HG03432 (cell line): Measurements from ENCODE around the gene ADSS1.
A peak's percentile ranks its signal among the peaks of the same experiment; 100 is the strongest.

Source experiments
- ATAC-seq: cut with Tn5 transposase; IDR thresholded peaks from one replicate; pipeline ENCODE4 v1.9.1; 2021; ENCODE audit warnings: mild to moderate bottlenecking, moderate library complexity; ENCODE audit not compliant: unreplicated experiment

The ADSS1 gene

GRCh38 chr14:104686624-104687517 lies 37.2 kb upstream of the ADSS1 start:
- ATAC-seq: no peak

GRCh38 chr14:104687601-104688504 lies 36.2 kb upstream of the ADSS1 start:
- ATAC-seq: no peak

- no peak for ATAC-seq
These were observed 35.4 kb upstream of the ADSS1 start for GRCh38 chr14:104688505-104689108.

GRCh38 chr14:104689109-104689880 lies 34.7 kb upstream of the ADSS1 start, which contains the start of gene INF2:
INF2 (plus strand) TSS chr14:104689618; CDS start chr14:104701366, 11,748 bp downstream.
- ATAC-seq: peak; percentile 53

GRCh38 chr14:104689881-104690711 lies 33.9 kb upstream of the ADSS1 start:
- ATAC-seq: no peak

- no peak for ATAC-seq
These were observed 33.1 kb upstream of the ADSS1 start for GRCh38 chr14:104690861-104691455.

GRCh38 chr14:104691546-104692260 lies 32.3 kb upstream of the ADSS1 start:
- ATAC-seq: no peak

- ATAC-seq: no peak
These were observed 31.6 kb upstream of the ADSS1 start for GRCh38 chr14:104692261-104692938.

- no peak for ATAC-seq
These were observed 31.1 kb upstream of the ADSS1 start for GRCh38 chr14:104692939-104693315.

- no peak for ATAC-seq
These were observed 30.3 kb upstream of the ADSS1 start for GRCh38 chr14:104693482-104694431.

- no peak for ATAC-seq
These were observed 29.5 kb upstream of the ADSS1 start for GRCh38 chr14:104694475-104694950.

- ATAC-seq: no peak
These were observed 28.9 kb upstream of the ADSS1 start for GRCh38 chr14:104694991-104695659.

- ATAC-seq: no peak
These were observed 28.4 kb upstream of the ADSS1 start for GRCh38 chr14:104695660-104696000.

GRCh38 chr14:104696671-104697316 lies 27.2 kb upstream of the ADSS1 start:
- ATAC-seq: no peak

- no peak for ATAC-seq
These were observed 26.7 kb upstream of the ADSS1 start for GRCh38 chr14:104697317-104697703.
